ENCODE measurements around the gene SEC22B. TPM values are rescaled to one million over a fixed set of nuclear protein-coding genes. Genes with fewer than 3 reads are reported as not detected.
A peak's percentile ranks its signal among the peaks of the same experiment; 100 is the strongest.
"Not testable (repeated sequence)": the region's sequence is repeated elsewhere in the genome, so short reads cannot be mapped to it uniquely, and the experiment has no call there.

Gene SEC22B
- 10 to 100 TPM; 24.9 to 44.8 TPM for total RNA-seq

- no peaks in the 10 kb centered on the region for H3K9me3 ChIP-seq
- TF ChIP-seq CTCF (IDR thresholded peaks at IDR 0.05): no peak
- peak; percentile 74 for ATAC-seq (ENCODE audit: insufficient number of reproducible peaks, low FRiP score, low read depth)
These were observed at the start of gene SEC22B for GRCh38 chr1:120176092-120176855. Gene SEC22B, minus strand, starts transcription at chr1:120176520. Its CDS starts 139 bp downstream, at chr1:120176381.

GRCh38 chr1:120217933-120218332 lies 41.6 kb upstream of the SEC22B start:
- not testable (repeated sequence) for ATAC-seq (ENCODE audit: insufficient number of reproducible peaks, low FRiP score, low read depth); H3K4me3 ChIP-seq; H3K4me1 ChIP-seq (ENCODE audit: control insufficient read depth in 1 of 2, low read depth in 2 of 2); H3K36me3 ChIP-seq; H3K27ac ChIP-seq; H3K9me3 ChIP-seq; DNase-seq (ENCODE audit: low spot score); H3K27me3 ChIP-seq (replicated peaks; ENCODE audit: insufficient read depth)

More at GRCh38 chr1:120176092-120176855, at the start of gene SEC22B:
- Histone ChIP-seq H3K4me1 (ENCODE audit: control insufficient read depth in 1 of 2, low read depth in 2 of 2) (peaks cover 5 to 14% of the 10 kb centered on the region in 2 donors), H3K27ac (peak within 1 kb of the TSS; percentile 75 to 88), H3K36me3 (no peaks in the 10 kb centered on the region), H3K27me3 (replicated peaks; ENCODE audit: insufficient read depth) (no peaks in the 10 kb centered on the region), H3K4me3 (peak within 1 kb of the TSS; percentile 93)
- peak; percentile 60 for DNase-seq (ENCODE audit: low spot score)

- not testable (repeated sequence) for H3K9me3 ChIP-seq; H3K27ac ChIP-seq; H3K4me3 ChIP-seq; ATAC-seq (ENCODE audit: insufficient number of reproducible peaks, low FRiP score, low read depth); DNase-seq (ENCODE audit: low spot score); H3K36me3 ChIP-seq; H3K27me3 ChIP-seq (replicated peaks; ENCODE audit: insufficient read depth); H3K4me1 ChIP-seq (ENCODE audit: control insufficient read depth in 1 of 2, low read depth in 2 of 2)
These were observed 41.0 kb upstream of the SEC22B start for GRCh38 chr1:120217175-120217929.

GRCh38 chr1:120213606-120214005 lies 37.3 kb upstream of the SEC22B start:
- ATAC-seq (ENCODE audit: insufficient number of reproducible peaks, low FRiP score, low read depth); H3K4me3 ChIP-seq; H3K36me3 ChIP-seq: not testable (repeated sequence)

GRCh38 chr1:120210754-120211153 lies 34.4 kb upstream of the SEC22B start:
- not testable (repeated sequence) for ATAC-seq (ENCODE audit: insufficient number of reproducible peaks, low FRiP score, low read depth); H3K27ac ChIP-seq; H3K27me3 ChIP-seq (replicated peaks; ENCODE audit: insufficient read depth); H3K9me3 ChIP-seq; H3K36me3 ChIP-seq; DNase-seq (ENCODE audit: low spot score); H3K4me1 ChIP-seq (ENCODE audit: control insufficient read depth in 1 of 2, low read depth in 2 of 2); H3K4me3 ChIP-seq

More at GRCh38 chr1:120213606-120214005, 37.3 kb upstream of the SEC22B start:
- not testable (repeated sequence) for H3K27ac ChIP-seq; H3K9me3 ChIP-seq; H3K27me3 ChIP-seq (replicated peaks; ENCODE audit: insufficient read depth); H3K4me1 ChIP-seq (ENCODE audit: control insufficient read depth in 1 of 2, low read depth in 2 of 2); DNase-seq (ENCODE audit: low spot score)

GRCh38 chr1:120196863-120197775 lies 20.8 kb upstream of the SEC22B start:
- not testable (repeated sequence) for H3K4me1 ChIP-seq (ENCODE audit: control insufficient read depth in 1 of 2, low read depth in 2 of 2); ATAC-seq (ENCODE audit: insufficient number of reproducible peaks, low FRiP score, low read depth); H3K27me3 ChIP-seq (replicated peaks; ENCODE audit: insufficient read depth); H3K27ac ChIP-seq; H3K36me3 ChIP-seq; DNase-seq (ENCODE audit: low spot score); H3K9me3 ChIP-seq
- peak overlapping the region; percentile 68 for H3K4me3 ChIP-seq

- H3K27ac ChIP-seq; H3K9me3 ChIP-seq; ATAC-seq (ENCODE audit: insufficient number of reproducible peaks, low FRiP score, low read depth); H3K4me3 ChIP-seq; H3K27me3 ChIP-seq (replicated peaks; ENCODE audit: insufficient read depth); DNase-seq (ENCODE audit: low spot score); H3K4me1 ChIP-seq (ENCODE audit: control insufficient read depth in 1 of 2, low read depth in 2 of 2); H3K36me3 ChIP-seq: not testable (repeated sequence)
These were observed 12.3 kb upstream of the SEC22B start for GRCh38 chr1:120188626-120189025.

- H3K27ac ChIP-seq; H3K4me3 ChIP-seq; ATAC-seq (ENCODE audit: insufficient number of reproducible peaks, low FRiP score, low read depth); H3K9me3 ChIP-seq; DNase-seq (ENCODE audit: low spot score); H3K27me3 ChIP-seq (replicated peaks; ENCODE audit: insufficient read depth); H3K36me3 ChIP-seq: not testable (repeated sequence)
- peaks cover 0 to 14% of the 10 kb centered on the region in 2 donors for H3K4me1 ChIP-seq (ENCODE audit: control insufficient read depth in 1 of 2, low read depth in 2 of 2)
These were observed 5.9 kb upstream of the SEC22B start for GRCh38 chr1:120182176-120182707.

GRCh38 chr1:120179811-120180690 lies 3.7 kb upstream of the SEC22B start:
- H3K27me3 ChIP-seq (replicated peaks; ENCODE audit: insufficient read depth); DNase-seq (ENCODE audit: low spot score); H3K36me3 ChIP-seq; H3K9me3 ChIP-seq; ATAC-seq (ENCODE audit: insufficient number of reproducible peaks, low FRiP score, low read depth): not testable (repeated sequence)
- Histone ChIP-seq H3K4me3 (peak overlapping the region; percentile 68), H3K27ac (peak overlapping the region; percentile 59 to 77), H3K4me1 (ENCODE audit: control insufficient read depth in 1 of 2, low read depth in 2 of 2) (peaks cover 5 to 14% of the 10 kb centered on the region in 2 donors)

Data from thoracic aorta (tissue), 2 donors.